MM.1S (cell line): ENCODE results near the gene THADA.

Experiments used
- CTCF ChIP-seq: fragments of 300-600 bp; sonication (generic); IDR thresholded peaks from 2 replicates; pipeline ENCODE4 v1.5.1; 2016; ENCODE audit warnings: antibody characterized with exemption, low read length, mixed read lengths
- EZH2phosphoT487 ChIP-seq: fragments of 300-600 bp; sonication (generic); IDR thresholded peaks from 2 replicates; pipeline ENCODE4 v1.6.1; 2018; ENCODE audit warnings: antibody characterized with exemption, low read length

- TF ChIP-seq EZH2phosphoT487 (no peak), CTCF (no peak)
Observed at GRCh38 chr2:43406651-43407279, 189.1 kb downstream of the THADA start.
